HEK293T (cell line): ENCODE results near the gene EFTUD2.

Source experiments
- CTCF ChIA-PET: fragments of 350-600 bp; formaldehyde crosslinking; extraction: SDS; loops from one replicate; lab custom pipeline; 2021; ENCODE audit warnings: antibody characterized with exemption, inconsistent platforms; lab: Yijun Ruan, JAX
- POLR2A ChIA-PET: fragments of 350-600 bp; formaldehyde crosslinking; extraction: SDS; loops from one replicate; lab custom pipeline; 2020; ENCODE audit warnings: antibody characterized with exemption, inconsistent platforms; lab: Yijun Ruan, JAX
- DNase-seq: peaks from one replicate; pipeline ENCODE4 v3.0.0; 2012; ENCODE audit warnings: mixed read lengths; ENCODE audit errors: extremely low spot score
- ARNT ChIP-seq: fragments of 450-650 bp; IDR thresholded peaks from 2 replicates; pipeline ENCODE4 v1.6.1; 2017; ENCODE audit warnings: mild to moderate bottlenecking
- BHLHE40 ChIP-seq: fragments of 450-650 bp; IDR thresholded peaks from 2 replicates; pipeline ENCODE4 v1.6.1; 2016; ENCODE audit warnings: mild to moderate bottlenecking, moderate library complexity, borderline replicate concordance
- CTBP1 ChIP-seq: fragments of 450-650 bp; IDR thresholded peaks from 2 replicates; pipeline ENCODE4 v1.6.1; 2016; ENCODE audit warnings: borderline replicate concordance
- ELF4 ChIP-seq: fragments of 450-650 bp; IDR thresholded peaks from 2 replicates; pipeline ENCODE4 v1.6.1; 2017; ENCODE audit warnings: antibody characterized with exemption
- FOXA1 ChIP-seq: fragments of 450-650 bp; IDR thresholded peaks from 2 replicates; pipeline ENCODE4 v1.6.1; 2016; ENCODE audit warnings: mild to moderate bottlenecking
- FOXK2 ChIP-seq: fragments of 450-650 bp; IDR thresholded peaks from 2 replicates; pipeline ENCODE4 v1.6.1; 2016; ENCODE audit warnings: mild to moderate bottlenecking
- FOXM1 ChIP-seq: fragments of 450-650 bp; IDR thresholded peaks from 2 replicates; pipeline ENCODE4 v1.6.1; 2017; ENCODE audit warnings: mild to moderate bottlenecking, borderline replicate concordance
- HDGF ChIP-seq: fragments of 450-650 bp; IDR thresholded peaks from 2 replicates; pipeline ENCODE4 v1.6.1; 2017; ENCODE audit warnings: antibody characterized with exemption, borderline replicate concordance
- L3MBTL2 ChIP-seq: fragments of 450-650 bp; conservative IDR thresholded peaks from 2 replicates; pipeline ENCODE4 v1.6.1; 2016; ENCODE audit warnings: mild to moderate bottlenecking
- LEF1 ChIP-seq: fragments of 450-650 bp; IDR thresholded peaks from 2 replicates; pipeline ENCODE4 v1.6.1; 2017; ENCODE audit warnings: mild to moderate bottlenecking, borderline replicate concordance
- NFRKB ChIP-seq: fragments of 450-650 bp; IDR thresholded peaks from 2 replicates; pipeline ENCODE4 v1.6.1; 2016; ENCODE audit warnings: mild to moderate bottlenecking, moderate library complexity
- PKNOX1 ChIP-seq: fragments of 450-650 bp; IDR thresholded peaks from 2 replicates; pipeline ENCODE4 v1.6.1; 2016
- SP1 ChIP-seq: fragments of 450-650 bp; IDR thresholded peaks from 2 replicates; pipeline ENCODE4 v1.6.1; 2017
- SUZ12 ChIP-seq: fragments of 450-650 bp; IDR thresholded peaks from 2 replicates; pipeline ENCODE4 v1.6.1; 2016; ENCODE audit warnings: mild to moderate bottlenecking
- TARDBP ChIP-seq: fragments of 450-650 bp; IDR thresholded peaks from 2 replicates; pipeline ENCODE4 v1.6.1; 2016
- ZNF384 ChIP-seq: fragments of 450-650 bp; IDR thresholded peaks from 2 replicates; pipeline ENCODE4 v1.6.1; 2016

The EFTUD2 gene

DNA sequence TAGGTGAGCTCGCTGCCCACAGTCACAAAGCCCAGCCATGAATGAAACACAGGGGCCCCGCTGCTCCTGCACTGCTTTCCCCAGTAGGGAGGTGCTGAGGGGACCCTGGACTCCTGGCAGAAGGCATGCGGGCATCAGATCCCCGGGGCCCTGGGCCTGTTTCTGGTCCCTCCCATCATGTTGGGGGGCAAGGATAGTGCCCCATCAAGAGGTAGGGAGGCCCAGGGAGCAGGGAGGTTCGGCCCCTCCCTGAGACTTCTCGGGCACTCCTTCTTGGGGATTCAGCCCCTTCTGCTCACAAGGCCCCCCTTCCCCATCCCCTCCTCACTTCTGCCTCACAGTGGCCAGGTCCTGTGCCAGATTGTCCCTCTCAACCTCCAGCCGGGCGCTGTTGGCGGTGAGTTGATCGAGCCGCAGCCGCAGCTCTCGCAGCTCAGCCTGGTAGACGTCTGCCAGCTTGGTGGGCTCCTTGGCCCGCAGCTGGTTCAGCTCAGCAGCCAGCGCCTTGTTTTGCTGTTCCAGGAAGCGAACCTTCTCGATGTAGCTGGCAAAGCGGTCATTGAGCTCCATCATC, 15.5 kb upstream of the EFTUD2 start:
- TF ChIP-seq PKNOX1 (no peak), TARDBP (no peak), ELF4 (no peak), L3MBTL2 (no peak), ARNT (no peak), HDGF (no peak), ZNF384 (no peak)
- ChIA-PET POLR2A (no interaction called here), CTCF (interaction anchor here (2.8 kb wide), 1 partner anchor 108 kb away, joined by 8 read pairs; no protein-coding TSS in a partner anchor)
- DNase-seq, result no peak

- DNase-seq, result no peak
- CTCF ChIA-PET, result interaction anchor here (2.8 kb wide), 1 partner anchor 108 kb away, joined by 8 read pairs; no protein-coding TSS in a partner anchor
- POLR2A ChIA-PET, result no interaction called here
- TF ChIP-seq CTBP1 (no peak), HDGF (no peak), ARNT (no peak), ELF4 (no peak), TARDBP (no peak)
Observed at GRCh38 chr17:44914148-44914547, 14.9 kb upstream of the EFTUD2 start.

DNA sequence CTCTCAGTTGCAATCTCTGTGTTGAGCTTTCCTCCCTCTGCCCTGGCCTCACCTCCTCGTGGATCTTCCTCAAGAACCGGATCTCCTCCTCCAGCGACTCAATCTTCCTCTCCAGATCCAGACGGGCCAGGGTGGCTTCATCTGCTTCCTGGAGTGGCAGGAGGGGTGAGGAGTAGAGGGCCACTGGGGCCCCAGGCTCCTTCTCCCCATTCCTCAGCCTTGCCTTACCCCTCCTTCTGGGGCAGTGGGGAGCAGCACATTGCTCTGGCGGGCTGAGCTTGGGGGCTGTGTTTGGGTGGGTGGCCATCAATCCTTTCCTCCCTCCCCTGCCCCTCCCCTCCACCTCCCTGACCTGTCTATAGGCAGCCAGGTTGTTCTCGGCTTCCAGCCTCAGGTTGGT, 14.4 kb upstream of the EFTUD2 start:
- no peak for TF ChIP-seq NFRKB
- no peak for TF ChIP-seq HDGF
- no peak for TF ChIP-seq FOXK2
- TF ChIP-seq TARDBP, result no peak
- TF ChIP-seq SP1, result no peak
- TF ChIP-seq SUZ12, result no peak
- no peak for TF ChIP-seq FOXM1
- no peak for TF ChIP-seq BHLHE40
- no peak for DNase-seq
- POLR2A ChIA-PET, result no interaction called here
- CTCF ChIA-PET, result no interaction called here

GRCh38 chr17:44912763-44913544, 13.7 kb upstream of the EFTUD2 start:
- ChIA-PET CTCF (interaction anchor here (1.2 kb wide), 1 partner anchor 34 kb away, joined by 3 read pairs; no protein-coding TSS in a partner anchor), POLR2A (interaction anchor here (0.7 to 0.9 kb wide), 2 partner anchors 14 to 109 kb away, joined by 3 read pairs; partner anchors contain the start of gene EFTUD2)
- TF ChIP-seq FOXK2, result no peak
- TF ChIP-seq SUZ12, result no peak
- TF ChIP-seq LEF1, result no peak
- no peak for TF ChIP-seq TARDBP
- TF ChIP-seq ELF4, result no peak
- no peak for TF ChIP-seq PKNOX1
- no peak for TF ChIP-seq BHLHE40
- TF ChIP-seq SP1, result no peak
- no peak for TF ChIP-seq HDGF
- TF ChIP-seq ARNT, result no peak
- TF ChIP-seq ZNF384, result no peak
- TF ChIP-seq L3MBTL2, result no peak
- TF ChIP-seq FOXA1, result no peak
- no peak for TF ChIP-seq CTBP1
- TF ChIP-seq FOXM1, result no peak
- DNase-seq, result no peak

DNA sequence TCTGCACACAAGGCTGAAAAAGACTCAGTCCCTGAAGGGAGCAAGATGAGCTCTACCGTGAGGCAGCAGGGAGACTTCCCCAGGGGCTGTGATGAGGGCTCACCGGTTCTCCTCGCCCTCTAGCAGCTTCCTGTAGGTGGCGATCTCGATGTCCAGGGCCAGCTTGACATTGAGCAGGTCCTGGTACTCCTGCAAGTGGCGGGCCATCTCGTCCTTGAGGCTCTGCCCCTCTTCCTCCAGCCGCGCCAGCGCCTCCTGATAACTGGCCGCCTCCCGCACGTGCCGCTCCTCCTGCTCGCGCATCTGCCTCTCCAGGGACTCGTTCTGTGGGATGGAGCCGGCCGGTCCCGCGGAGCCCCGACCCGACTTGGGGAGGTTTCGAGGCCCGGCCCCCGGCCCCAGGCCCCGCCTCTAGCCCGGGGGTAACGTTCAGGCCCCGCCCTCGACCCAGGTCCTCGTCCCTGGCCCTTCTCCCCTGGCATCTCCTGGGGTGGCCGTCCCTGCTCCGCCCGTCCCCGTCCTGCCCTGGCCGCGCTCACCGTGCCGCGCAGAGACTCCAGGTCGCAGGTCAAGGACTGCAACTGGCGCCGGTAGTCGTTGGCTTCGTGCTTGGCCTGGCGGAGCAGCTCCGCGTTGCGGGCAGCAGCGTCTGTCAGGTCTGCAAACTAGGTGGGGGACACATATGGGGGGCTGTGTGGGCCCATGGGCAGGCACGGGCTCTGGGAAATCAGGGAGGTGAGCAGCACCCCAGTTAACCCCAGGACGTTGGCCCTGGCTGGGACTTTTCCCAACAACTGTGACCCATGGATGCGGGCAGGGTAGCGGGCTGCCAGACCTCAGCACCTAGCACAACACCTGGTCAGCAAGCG, 12.1 kb upstream of the EFTUD2 start:
- DNase-seq, result peak; percentile 71
- TF ChIP-seq HDGF (peak; percentile 20; the same call in 1 of the 2 replicates), L3MBTL2 (peak; percentile 48), ZNF384 (no peak)
- ChIA-PET POLR2A (interaction anchor here (0.9 to 3.8 kb wide), 5 partner anchors 10 to 141 kb away, joined by 3 to 37 read pairs (median 6); partner anchors contain the start of genes EFTUD2 and KIF18B), CTCF (interaction anchor here (0.5 to 2.3 kb wide), 12 partner anchors 9 to 224 kb away, joined by 3 to 16 read pairs (median 4); partner anchors contain the start of gene ACBD4)

DNA sequence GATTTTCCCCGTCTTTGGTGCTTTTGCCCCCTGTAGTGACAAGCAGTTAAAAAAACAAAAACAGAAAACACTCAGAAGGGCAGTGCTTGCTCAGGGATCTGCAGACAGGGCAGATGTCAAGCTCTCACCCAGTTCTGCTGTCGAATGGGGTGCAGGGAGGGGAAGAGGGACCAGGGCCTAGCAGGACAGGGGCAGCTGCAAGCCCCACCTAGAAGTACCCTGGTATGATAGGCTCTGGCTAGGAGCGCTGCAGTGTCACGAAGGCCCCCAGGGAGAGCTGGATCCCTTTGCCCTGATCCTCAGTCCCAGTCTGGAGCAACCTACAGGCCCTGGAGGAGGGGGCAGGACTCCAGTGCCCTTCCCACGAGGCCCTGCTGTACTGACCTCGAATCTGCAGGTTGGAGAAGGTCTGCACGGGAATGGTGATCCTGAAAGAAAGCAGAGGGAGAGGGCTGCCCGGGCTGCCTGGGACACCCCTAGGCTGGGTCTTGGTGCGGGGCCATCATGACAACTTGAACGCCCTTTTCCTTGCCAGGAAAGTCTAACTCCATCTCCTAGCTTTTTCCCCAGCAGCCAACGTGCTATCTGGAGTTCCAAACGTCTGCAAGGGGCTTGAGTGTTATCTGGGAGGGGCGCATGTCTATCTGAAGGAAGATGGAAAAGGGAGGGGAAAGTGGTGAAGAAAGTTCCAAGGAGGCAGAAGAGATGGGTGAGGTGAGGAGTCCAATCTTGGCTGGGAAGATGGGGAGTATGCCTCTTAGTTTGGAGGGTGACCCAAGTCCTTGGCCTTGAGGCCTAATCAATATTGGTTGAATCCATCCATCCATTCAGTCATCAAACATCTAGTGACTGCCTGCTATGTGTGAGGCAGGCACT, 11.2 kb upstream of the EFTUD2 start:
- CTCF ChIA-PET, result interaction anchor here (0.5 to 2.3 kb wide), 13 partner anchors 9 to 592 kb away, joined by 3 to 16 read pairs (median 4); partner anchors contain the start of gene ACBD4
- POLR2A ChIA-PET, result interaction anchor here (0.9 to 3.8 kb wide), 5 partner anchors 10 to 142 kb away, joined by 3 to 37 read pairs (median 6); partner anchors contain the start of genes EFTUD2 and KIF18B
- TF ChIP-seq HDGF (no peak), CTBP1 (no peak), ARNT (no peak), BHLHE40 (no peak), L3MBTL2 (no peak), ELF4 (no peak), TARDBP (no peak), PKNOX1 (no peak), NFRKB (no peak), SUZ12 (no peak), FOXA1 (no peak), FOXM1 (no peak), FOXK2 (no peak), ZNF384 (no peak), SP1 (no peak), LEF1 (no peak)
- no peak for DNase-seq
